Effector memory CD4-positive, alpha-beta T cell (primary cell): ENCODE data around the gene ANKRD9.

Experiments
- DNase-seq, 3 donors: peaks; one replicate each; pipeline ENCODE4 v3.0.0-alpha.2; 2020
- H3K27ac ChIP-seq: 2 replicates; pipeline ENCODE4 v1.7.0; 2013; ENCODE audit warnings: mild to moderate bottlenecking, low read length, moderate library complexity; ENCODE audit not compliant: insufficient read depth, poor library complexity, severe bottlenecking
- H3K27me3 ChIP-seq: replicated peaks from 2 replicates; pipeline ENCODE4 v1.7.0; 2013; ENCODE audit warnings: mild to moderate bottlenecking, low read length; ENCODE audit not compliant: insufficient read depth, control insufficient read depth, poor library complexity, severe bottlenecking
- H3K36me3 ChIP-seq: 2 replicates; pipeline ENCODE4 v1.7.0; 2013; ENCODE audit warnings: mild to moderate bottlenecking, low read length, moderate library complexity; ENCODE audit not compliant: control insufficient read depth, insufficient read depth
- H3K4me1 ChIP-seq: 2 replicates; pipeline ENCODE4 v1.7.0; 2013; ENCODE audit warnings: low read length, mild to moderate bottlenecking; ENCODE audit not compliant: control insufficient read depth, insufficient read depth, poor library complexity, severe bottlenecking
- H3K4me3 ChIP-seq: 2 replicates; pipeline ENCODE4 v1.7.0; 2013; ENCODE audit warnings: low read length, low read depth, mild to moderate bottlenecking; ENCODE audit not compliant: insufficient read depth, poor library complexity, severe bottlenecking
- H3K9me3 ChIP-seq: 2 replicates; pipeline ENCODE4 v1.7.0; 2013; ENCODE audit warnings: mild to moderate bottlenecking, low read length, moderate library complexity; ENCODE audit not compliant: control insufficient read depth

ANKRD9 gene

GRCh38 chr14:102537981-102538601, 28.5 kb upstream of the ANKRD9 start:
- H3K27me3 ChIP-seq = no peaks in the 10 kb centered on the region
- H3K9me3 ChIP-seq = no peaks in the 10 kb centered on the region
- no peaks in the 10 kb centered on the region for H3K36me3 ChIP-seq
- H3K4me3 ChIP-seq = no peak overlapping the region
- no peak overlapping the region for H3K27ac ChIP-seq
- no peak for DNase-seq
- H3K4me1 ChIP-seq = no peaks in the 10 kb centered on the region

- Histone ChIP-seq H3K4me3 (no peak overlapping the region), H3K4me1 (no peaks in the 10 kb centered on the region), H3K36me3 (no peaks in the 10 kb centered on the region), H3K27me3 (no peaks in the 10 kb centered on the region), H3K9me3 (no peaks in the 10 kb centered on the region), H3K27ac (no peak overlapping the region)
- no peak for DNase-seq
These were observed 22.7 kb upstream of the ANKRD9 start for GRCh38 chr14:102532204-102532658.

DNA sequence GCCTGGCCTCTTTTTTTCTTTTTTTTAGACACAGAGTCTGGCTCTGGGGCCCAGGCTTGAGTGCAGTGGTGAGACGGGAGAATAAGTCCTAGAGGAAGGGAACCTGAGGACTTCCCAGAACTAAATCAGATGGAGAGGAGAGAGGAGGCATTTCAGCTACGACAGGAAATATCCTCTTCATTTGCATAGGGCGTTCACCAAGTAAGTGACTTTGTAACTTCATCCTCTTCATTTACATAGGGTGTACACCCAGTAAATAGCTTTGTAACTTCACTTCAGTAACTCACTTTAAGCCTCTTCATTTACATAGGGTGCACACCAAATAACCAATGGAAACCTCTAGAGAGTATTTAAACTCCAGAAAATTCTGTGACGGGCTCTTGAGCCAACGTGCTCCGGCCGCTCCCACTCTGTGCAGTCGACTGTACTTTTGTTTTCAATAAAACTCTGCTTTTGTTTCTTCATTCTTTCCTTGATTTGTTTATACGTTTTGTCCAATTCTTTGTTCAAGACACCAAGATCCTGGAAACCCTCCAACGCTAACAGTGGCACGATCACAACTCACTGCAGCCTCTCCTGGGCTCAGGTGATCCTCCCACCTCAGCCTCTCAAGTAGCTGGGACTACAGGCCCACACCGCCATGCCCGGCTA, 21.4 kb upstream of the ANKRD9 start:
- DNase-seq = no peak
- Histone ChIP-seq H3K27me3 (no peaks in the 10 kb centered on the region), H3K36me3 (no peaks in the 10 kb centered on the region), H3K4me3 (no peak overlapping the region), H3K9me3 (no peaks in the 10 kb centered on the region), H3K27ac (no peak overlapping the region), H3K4me1 (no peaks in the 10 kb centered on the region)

- no peak overlapping the region for H3K4me3 ChIP-seq
- DNase-seq = no peak
- H3K27ac ChIP-seq = no peak overlapping the region
- no peaks in the 10 kb centered on the region for H3K9me3 ChIP-seq
- H3K4me1 ChIP-seq = peaks cover 15% of the 10 kb centered on the region
- H3K36me3 ChIP-seq = no peaks in the 10 kb centered on the region
- H3K27me3 ChIP-seq = no peaks in the 10 kb centered on the region
These were observed 19.0 kb upstream of the ANKRD9 start for GRCh38 chr14:102528431-102529170.

- no peak overlapping the region for H3K4me3 ChIP-seq
These were observed 16.4 kb upstream of the ANKRD9 start for GRCh38 chr14:102525929-102526497.

DNA sequence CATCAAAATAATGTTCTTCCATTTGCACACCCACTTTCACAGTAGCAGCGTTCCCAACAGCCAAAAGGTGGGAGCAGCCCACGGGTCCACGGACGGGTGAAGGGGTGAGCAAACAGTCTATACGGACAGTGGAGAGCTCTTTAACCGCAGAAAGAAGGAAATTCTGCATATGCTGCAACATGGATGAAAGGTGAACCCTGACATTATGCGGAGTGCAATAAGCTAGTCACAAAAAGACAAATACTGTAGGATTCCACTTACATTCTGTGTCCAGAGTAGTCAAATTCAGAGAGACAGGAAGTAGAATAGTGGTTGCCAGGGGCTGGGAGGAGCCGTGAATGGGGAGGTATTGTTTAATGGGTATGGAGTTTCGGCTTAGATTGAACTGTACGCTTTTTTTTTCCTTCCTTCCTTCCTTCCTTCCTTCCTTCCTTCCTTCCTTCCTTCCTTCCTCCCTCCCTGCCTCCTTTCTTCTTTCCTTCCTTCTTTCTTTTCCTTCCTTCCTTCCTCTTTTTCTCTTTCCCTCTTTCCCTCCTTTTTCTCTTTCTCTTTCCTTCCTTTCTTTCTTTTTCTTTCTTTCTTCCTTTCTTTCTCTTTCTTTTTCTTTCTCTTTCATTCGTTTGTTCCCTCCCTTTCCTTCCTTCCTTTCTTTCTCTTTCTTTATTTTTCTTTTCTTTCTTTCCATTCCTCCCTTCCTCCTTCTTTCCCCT, 15.8 kb upstream of the ANKRD9 start:
- peak overlapping the region; percentile 62 for H3K4me3 ChIP-seq
- H3K9me3 ChIP-seq = no peaks in the 10 kb centered on the region
- peak overlapping the region; percentile 54 for H3K27ac ChIP-seq
- no peaks in the 10 kb centered on the region for H3K36me3 ChIP-seq
- peaks cover 17% of the 10 kb centered on the region for H3K4me1 ChIP-seq
- DNase-seq = peak in 1 of 3 donors; percentile 26
- no peaks in the 10 kb centered on the region for H3K27me3 ChIP-seq

More at GRCh38 chr14:102525929-102526497, 16.4 kb upstream of the ANKRD9 start:
- no peaks in the 10 kb centered on the region for H3K9me3 ChIP-seq
- H3K27ac ChIP-seq = no peak overlapping the region
- DNase-seq = no peak
- H3K36me3 ChIP-seq = no peaks in the 10 kb centered on the region
- H3K27me3 ChIP-seq = no peaks in the 10 kb centered on the region
- H3K4me1 ChIP-seq = peaks cover 17% of the 10 kb centered on the region

DNA sequence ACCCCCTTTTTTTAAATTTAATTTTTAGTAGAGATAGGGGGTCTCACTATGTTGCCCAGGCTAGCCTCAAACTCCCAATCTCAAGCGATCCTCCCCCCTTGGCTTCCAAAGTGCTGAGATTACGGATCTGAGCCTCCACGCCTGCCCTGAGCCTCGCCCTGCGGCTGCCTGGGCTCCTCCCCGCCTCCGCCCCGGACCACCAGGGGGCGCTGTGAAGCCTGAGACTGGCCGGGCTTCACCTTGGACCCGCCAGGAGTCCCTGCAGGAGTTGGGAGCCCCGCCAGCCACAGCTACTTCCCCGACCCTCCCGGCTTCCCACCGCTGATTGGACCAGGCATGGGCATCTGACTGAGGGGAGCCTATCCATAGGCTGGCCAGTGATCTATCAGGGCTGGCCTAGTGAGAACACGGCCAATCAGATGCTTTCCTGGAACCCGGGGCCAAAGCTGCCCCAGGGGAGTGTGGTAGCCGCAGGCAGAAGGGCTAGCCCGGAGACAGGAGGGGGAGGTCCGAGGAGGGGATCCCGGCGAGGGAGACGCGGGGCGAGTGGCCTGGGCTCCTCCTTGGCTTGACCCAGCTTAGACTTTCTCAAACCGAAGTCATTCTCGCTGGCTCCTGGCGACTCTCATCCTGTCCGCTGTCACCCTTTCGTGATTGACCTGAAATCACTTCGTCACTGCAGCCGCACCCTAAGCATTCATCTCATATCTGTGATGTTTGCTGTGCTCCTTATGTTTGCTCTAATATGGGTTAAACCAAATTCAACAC, 15.1 kb upstream of the ANKRD9 start:
- DNase-seq = peak; percentile 78 to 89 (median 83)
- Histone ChIP-seq H3K27me3 (no peaks in the 10 kb centered on the region), H3K4me1 (peaks cover 17% of the 10 kb centered on the region), H3K36me3 (no peaks in the 10 kb centered on the region), H3K27ac (peak overlapping the region; percentile 54), H3K9me3 (no peaks in the 10 kb centered on the region), H3K4me3 (peak overlapping the region; percentile 62)

- H3K36me3 ChIP-seq = no peaks in the 10 kb centered on the region
- H3K4me1 ChIP-seq = peaks cover 17% of the 10 kb centered on the region
- DNase-seq = no peak
- H3K4me3 ChIP-seq = peak overlapping the region; percentile 62
- peak overlapping the region; percentile 54 for H3K27ac ChIP-seq
- H3K9me3 ChIP-seq = no peaks in the 10 kb centered on the region
- no peaks in the 10 kb centered on the region for H3K27me3 ChIP-seq
These were observed 14.2 kb upstream of the ANKRD9 start for GRCh38 chr14:102523569-102524450.
